Activated T-helper 17 cell treated with anti-CD3 and anti-CD28 coated beads, Interleukin-2, amount 50 U/mL, for 72 hours (primary cell): Measurements from ENCODE around the gene TSPAN14. TPM values are rescaled to one million over a fixed set of nuclear protein-coding genes. Genes with fewer than 3 reads are reported as not detected.

Source experiments
- ATAC-seq: fragments of 150-1000 bp; cut with Tn5 transposase; replicated peaks from 2 replicates; pipeline ENCODE4 v1.10.0; 2021; ENCODE audit warnings: mild to moderate bottlenecking, moderate library complexity
- H3K27ac Mint-ChIP-seq: one replicate; pipeline ENCODE4 v1.8.0; 2022; ENCODE audit warnings: mixed read lengths
- H3K27me3 Mint-ChIP-seq: one replicate; pipeline ENCODE4 v1.8.0; 2022; ENCODE audit warnings: mixed read lengths
- H3K36me3 Mint-ChIP-seq: one replicate; pipeline ENCODE4 v1.8.0; 2022; ENCODE audit warnings: low read depth, mild to moderate bottlenecking, mixed read lengths
- H3K4me1 Mint-ChIP-seq: one replicate; pipeline ENCODE4 v1.8.0; 2022; ENCODE audit warnings: mixed read lengths
- H3K4me3 Mint-ChIP-seq: one replicate; pipeline ENCODE4 v1.8.0; 2022; ENCODE audit warnings: mild to moderate bottlenecking, mixed read lengths
- H3K9me3 Mint-ChIP-seq: one replicate; pipeline ENCODE4 v1.8.0; 2022; ENCODE audit warnings: mixed read lengths
- total RNA-seq, 2 donors: library from RNA; stranded (reverse); gene quantifications; one replicate each; pipeline ENCODE4 v1.2.3, GENCODE V29; 2022

The TSPAN14 gene
- total RNA-seq, 2 donors from 2014 or later, result 61.9 to 64.5 TPM

DNA sequence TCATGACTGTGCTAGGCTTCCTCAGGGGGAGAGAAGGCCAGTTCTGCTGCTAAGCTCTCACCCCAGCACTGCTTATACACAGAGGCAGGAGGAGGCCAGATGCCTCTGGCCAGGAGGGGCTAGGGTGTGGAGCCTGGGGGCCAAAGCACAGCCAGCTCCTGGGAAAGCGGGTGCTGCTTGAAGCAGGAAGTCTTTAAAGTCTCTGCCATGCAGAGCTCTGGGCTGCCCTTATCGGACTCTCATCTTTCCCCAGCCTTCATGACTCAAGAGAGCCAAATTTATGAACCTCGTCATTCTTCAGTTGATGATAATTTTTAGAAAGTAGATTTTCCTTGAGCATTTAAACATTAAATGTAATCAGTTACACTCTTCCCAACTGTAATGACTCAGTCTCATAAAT is 11.2 kb upstream of the TSPAN14 start:
- no peak for ATAC-seq
- no peak overlapping the region for H3K27ac Mint-ChIP-seq
- H3K27me3 Mint-ChIP-seq, result peaks cover 2% of the 10 kb centered on the region
- H3K9me3 Mint-ChIP-seq, result no peaks in the 10 kb centered on the region
- H3K36me3 Mint-ChIP-seq, result no peaks in the 10 kb centered on the region
- H3K4me3 Mint-ChIP-seq, result no peak overlapping the region
- peaks cover 25% of the 10 kb centered on the region for H3K4me1 Mint-ChIP-seq

DNA sequence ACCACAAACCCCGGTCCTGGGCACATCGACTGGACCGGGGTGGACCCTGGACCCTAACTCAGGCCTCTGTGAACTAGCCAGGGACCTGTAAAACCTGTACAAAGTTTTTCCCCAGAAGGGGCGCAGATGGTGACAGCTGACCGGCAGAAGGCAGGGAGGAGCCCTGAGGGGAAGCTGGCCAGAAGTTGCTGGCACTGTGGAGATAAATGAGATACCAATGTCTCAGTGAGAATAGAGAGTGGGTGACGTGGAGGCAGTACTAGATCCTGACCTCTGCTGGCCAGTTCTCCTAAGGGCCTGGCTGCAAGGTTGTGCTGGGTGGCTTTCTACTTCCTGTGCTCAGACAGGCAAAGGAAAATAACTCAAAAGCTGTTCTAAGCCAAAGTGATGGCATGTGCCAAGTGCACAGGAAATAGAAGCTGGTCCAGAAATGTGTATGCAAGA is 10.6 kb upstream of the TSPAN14 start:
- no peaks in the 10 kb centered on the region for H3K27me3 Mint-ChIP-seq
- ATAC-seq, result peak; percentile 42
- H3K36me3 Mint-ChIP-seq, result no peaks in the 10 kb centered on the region
- H3K9me3 Mint-ChIP-seq, result no peaks in the 10 kb centered on the region
- H3K4me3 Mint-ChIP-seq, result no peak overlapping the region
- peaks cover 31% of the 10 kb centered on the region for H3K4me1 Mint-ChIP-seq
- peak overlapping the region; percentile 85 for H3K27ac Mint-ChIP-seq

DNA sequence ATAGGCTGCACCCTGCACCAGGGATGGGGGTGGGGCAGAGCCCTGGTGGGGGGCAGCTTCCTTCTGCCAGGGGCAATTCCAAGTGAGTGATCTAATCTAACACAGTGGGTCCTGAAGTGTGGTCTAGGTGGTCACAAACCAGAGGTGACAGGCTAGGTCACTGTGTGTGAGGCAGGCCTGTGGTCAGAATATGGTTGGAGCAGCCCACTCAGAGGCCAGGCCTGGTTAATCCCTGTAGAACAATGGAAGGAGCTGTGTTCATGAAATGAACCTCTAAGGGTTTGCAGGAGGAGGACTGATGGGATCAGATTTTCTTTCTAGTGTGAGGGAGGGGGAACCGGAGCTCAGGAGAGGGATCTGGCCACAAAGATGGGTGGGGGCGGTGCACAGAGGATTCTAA is 10.0 kb upstream of the TSPAN14 start:
- Mint-ChIP-seq H3K27me3 (no peaks in the 10 kb centered on the region), H3K27ac (peak overlapping the region; percentile 85), H3K36me3 (no peaks in the 10 kb centered on the region), H3K9me3 (no peaks in the 10 kb centered on the region), H3K4me3 (no peak overlapping the region), H3K4me1 (peaks cover 33% of the 10 kb centered on the region)
- no peak for ATAC-seq

DNA sequence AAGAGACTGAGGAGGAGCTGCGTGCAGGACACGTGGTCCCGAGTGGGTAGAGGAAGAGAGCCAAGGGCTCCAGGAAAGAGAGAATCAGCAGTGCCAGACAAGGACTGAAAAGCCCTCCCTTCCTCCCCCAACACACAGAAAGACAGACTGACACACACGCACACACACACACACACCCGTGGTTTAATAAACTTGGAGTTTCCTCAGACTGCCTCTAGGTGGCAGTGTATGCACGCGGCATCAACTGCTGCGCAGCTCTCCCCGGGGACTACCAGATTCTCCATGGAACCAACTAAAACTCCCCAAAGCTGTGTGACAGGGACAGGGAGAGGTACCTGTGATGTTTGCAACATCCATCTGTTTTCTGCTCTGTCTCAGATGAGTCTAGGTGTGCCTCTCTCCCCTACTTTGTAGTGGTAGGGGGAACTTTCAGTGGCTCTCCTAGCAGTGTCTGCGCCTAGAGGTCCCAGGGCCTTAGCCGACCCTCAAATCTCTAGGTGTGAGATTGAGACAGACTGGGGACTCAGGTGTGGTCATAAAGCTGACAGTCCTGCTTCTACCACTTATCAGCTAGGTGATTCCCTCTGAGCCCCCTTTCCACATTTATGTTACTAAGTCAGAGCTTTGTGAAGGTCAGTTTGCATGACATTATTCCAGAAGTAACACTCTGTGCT is 9.3 kb upstream of the TSPAN14 start:
- H3K27me3 Mint-ChIP-seq, result no peaks in the 10 kb centered on the region
- no peaks in the 10 kb centered on the region for H3K36me3 Mint-ChIP-seq
- peak; percentile 79 for ATAC-seq
- H3K4me3 Mint-ChIP-seq, result no peak overlapping the region
- H3K9me3 Mint-ChIP-seq, result no peaks in the 10 kb centered on the region
- peak overlapping the region; percentile 85 for H3K27ac Mint-ChIP-seq
- peaks cover 33% of the 10 kb centered on the region for H3K4me1 Mint-ChIP-seq

DNA sequence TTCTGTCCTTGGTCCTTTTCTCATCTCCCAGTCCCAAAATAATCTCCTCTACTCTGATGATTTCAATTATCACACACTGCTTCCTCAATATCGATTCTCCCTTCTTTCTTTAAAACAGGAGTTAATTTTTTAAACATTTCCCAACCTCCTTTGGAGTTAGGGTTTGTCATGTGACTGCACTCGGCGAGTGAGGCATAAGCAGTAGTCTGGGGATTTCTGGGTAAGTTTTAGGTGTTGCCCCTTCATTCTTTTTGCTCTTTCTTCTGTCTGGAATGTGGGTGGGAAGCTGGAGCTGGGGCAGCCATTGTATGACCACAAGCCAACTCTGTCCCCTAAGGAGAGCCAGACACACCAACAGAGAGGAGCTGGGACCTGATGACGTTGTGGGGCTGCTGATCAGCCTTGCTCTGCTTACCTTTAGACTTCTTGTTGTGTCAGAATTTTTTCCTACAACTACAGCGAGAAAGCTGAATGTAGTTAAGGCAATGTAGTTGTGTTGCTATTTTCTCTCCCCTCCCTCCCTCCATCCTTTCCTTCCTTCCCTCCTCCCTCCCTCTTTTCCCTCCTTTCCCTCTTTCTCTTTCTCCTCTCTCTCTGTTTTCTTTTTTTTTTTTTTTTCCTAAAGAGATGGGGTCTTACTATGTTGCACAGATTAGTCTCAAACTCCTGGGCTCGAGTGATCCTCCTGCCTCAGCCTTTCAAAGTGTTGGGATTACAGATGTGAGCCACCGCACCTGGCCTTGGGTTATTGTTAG is 6.5 kb upstream of the TSPAN14 start:
- Mint-ChIP-seq H3K27ac (peak overlapping the region; percentile 51), H3K27me3 (no peaks in the 10 kb centered on the region), H3K36me3 (no peaks in the 10 kb centered on the region), H3K9me3 (no peaks in the 10 kb centered on the region), H3K4me1 (peaks cover 33% of the 10 kb centered on the region), H3K4me3 (no peak overlapping the region)
- no peak for ATAC-seq

DNA sequence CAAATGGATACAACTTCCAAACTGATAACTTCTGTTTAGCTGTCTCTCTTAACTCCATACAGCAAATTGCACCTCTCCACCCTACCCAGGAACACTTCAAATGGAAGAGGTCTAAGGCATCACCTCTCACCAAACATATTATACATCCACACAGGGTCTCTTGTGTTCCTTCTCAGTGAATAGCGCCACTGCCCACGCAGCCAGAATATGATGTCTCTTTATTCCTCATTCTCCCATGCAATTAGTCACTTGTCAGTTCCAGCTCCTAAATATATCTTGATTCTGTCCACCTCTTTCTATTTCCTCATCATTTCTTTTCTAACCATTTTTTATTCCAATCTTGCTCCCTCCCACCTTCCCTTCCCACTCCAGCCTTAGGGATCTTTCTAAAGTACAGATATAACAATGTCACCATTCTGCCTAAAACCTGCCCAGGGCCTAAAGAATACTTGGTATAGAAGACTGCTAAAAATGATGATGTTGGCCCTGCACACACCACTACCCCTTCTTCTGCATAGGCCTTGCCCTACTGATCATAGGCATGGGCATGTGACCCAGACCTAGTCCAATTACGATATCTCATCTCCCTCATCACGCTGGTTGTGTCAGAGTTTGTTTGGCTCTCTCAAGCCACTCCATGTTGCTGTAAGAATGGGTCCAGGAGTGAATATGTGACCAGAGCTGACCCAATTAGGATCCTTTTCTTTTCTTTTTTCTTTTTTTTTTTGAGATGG is 5.7 kb upstream of the TSPAN14 start:
- Mint-ChIP-seq H3K9me3 (no peaks in the 10 kb centered on the region), H3K27me3 (no peaks in the 10 kb centered on the region), H3K4me3 (peak overlapping the region; percentile 38), H3K36me3 (no peaks in the 10 kb centered on the region), H3K4me1 (peaks cover 33% of the 10 kb centered on the region), H3K27ac (peak overlapping the region; percentile 51)
- no peak for ATAC-seq

DNA sequence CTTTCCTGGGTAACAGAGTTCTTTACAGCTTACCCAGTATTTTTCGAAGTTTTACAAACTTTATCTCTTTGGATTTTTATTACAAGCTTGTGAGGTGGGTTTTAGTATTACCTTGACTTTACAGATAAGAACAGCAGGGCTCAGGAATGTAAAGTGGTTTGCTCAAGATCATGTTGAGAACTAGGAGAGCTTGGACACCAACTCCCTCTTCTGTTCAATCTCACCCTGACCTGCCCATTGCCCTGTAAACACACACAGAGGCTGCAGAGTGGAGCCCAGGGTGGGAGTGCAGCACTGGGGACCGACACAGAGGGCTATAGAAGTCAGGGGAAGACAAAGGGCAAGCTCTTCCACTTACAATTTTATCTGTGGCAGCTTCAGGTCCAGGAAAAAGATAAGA is 4.6 kb upstream of the TSPAN14 start:
- Mint-ChIP-seq H3K27ac (peak overlapping the region; percentile 29), H3K27me3 (no peaks in the 10 kb centered on the region)

DNA sequence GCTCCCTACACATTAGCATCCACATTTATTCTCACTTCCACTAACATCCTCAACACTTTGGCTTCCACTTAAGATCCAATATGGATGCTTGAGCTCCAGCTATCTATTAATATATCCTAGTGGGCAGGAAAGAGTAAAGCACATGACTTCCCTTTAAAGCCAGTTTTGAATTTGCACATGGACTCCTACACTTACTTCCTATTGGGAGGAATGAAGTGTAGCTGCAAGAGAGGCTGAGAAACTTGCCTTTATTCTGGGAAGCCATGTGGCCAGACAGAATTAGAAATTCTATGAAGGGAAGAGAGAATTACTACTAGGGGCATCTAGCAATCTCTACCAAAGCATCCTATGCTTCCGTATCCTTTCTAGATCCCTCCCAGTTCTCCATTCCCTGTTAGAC is 3.0 kb upstream of the TSPAN14 start:
- no peak for ATAC-seq
- Mint-ChIP-seq H3K27ac (no peak overlapping the region), H3K4me1 (peaks cover 23% of the 10 kb centered on the region)

More for the DNA sequence above, 4.6 kb upstream of the TSPAN14 start:
- ATAC-seq, result no peak
- H3K4me1 Mint-ChIP-seq, result peaks cover 26% of the 10 kb centered on the region
- H3K36me3 Mint-ChIP-seq, result no peaks in the 10 kb centered on the region
- peak overlapping the region; percentile 38 for H3K4me3 Mint-ChIP-seq
- no peaks in the 10 kb centered on the region for H3K9me3 Mint-ChIP-seq

DNA sequence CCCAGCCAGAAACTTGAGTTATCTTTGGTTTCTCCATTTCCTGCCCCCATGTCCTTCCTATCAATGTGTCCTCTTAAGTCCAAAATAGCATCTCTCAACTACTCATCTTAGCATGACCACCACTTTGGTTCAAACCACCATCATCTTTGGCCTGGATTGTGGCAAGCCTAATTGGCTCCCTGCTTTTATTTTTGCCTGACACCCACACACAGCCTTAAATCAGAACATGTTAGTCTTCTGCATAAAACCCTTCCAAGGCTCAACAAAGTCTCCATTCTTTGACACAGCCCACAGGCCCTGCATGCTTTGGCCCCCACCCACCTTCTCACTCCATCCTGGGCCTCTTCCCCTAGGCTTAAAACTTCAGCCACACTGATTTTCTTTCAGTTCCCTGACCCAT is 2.0 kb upstream of the TSPAN14 start:
- Mint-ChIP-seq H3K4me1 (peaks cover 18% of the 10 kb centered on the region), H3K27ac (no peak overlapping the region), H3K27me3 (no peaks in the 10 kb centered on the region), H3K9me3 (no peaks in the 10 kb centered on the region), H3K4me3 (no peak overlapping the region), H3K36me3 (peaks cover 23% of the 10 kb centered on the region)
- no peak for ATAC-seq

More for the DNA sequence above, 3.0 kb upstream of the TSPAN14 start:
- Mint-ChIP-seq H3K27me3 (no peaks in the 10 kb centered on the region), H3K9me3 (no peaks in the 10 kb centered on the region), H3K4me3 (no peak overlapping the region), H3K36me3 (peaks cover 14% of the 10 kb centered on the region)

DNA sequence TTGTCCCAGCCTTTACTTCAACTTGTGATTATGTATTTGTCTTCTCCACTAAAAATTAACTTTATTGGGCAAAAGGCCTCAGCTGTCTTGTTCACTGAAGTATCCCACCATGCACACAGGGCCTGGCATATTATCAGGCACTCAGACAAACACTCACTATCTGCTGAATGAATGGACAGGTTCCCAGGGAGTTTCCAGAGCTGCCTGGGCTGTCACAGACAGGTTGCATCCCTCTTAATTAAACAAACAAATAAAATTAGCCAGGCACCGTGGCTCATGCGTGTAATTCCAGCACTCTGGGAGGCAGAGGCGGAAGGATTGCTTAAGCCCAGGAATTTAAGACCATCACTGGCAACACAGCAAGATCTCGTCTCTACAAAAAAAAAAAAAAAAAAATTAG is 1.5 kb upstream of the TSPAN14 start:
- Mint-ChIP-seq H3K4me3 (no peak overlapping the region), H3K36me3 (peaks cover 28% of the 10 kb centered on the region), H3K4me1 (peaks cover 18% of the 10 kb centered on the region), H3K27me3 (no peaks in the 10 kb centered on the region), H3K9me3 (no peaks in the 10 kb centered on the region), H3K27ac (no peak overlapping the region)
- no peak for ATAC-seq

DNA sequence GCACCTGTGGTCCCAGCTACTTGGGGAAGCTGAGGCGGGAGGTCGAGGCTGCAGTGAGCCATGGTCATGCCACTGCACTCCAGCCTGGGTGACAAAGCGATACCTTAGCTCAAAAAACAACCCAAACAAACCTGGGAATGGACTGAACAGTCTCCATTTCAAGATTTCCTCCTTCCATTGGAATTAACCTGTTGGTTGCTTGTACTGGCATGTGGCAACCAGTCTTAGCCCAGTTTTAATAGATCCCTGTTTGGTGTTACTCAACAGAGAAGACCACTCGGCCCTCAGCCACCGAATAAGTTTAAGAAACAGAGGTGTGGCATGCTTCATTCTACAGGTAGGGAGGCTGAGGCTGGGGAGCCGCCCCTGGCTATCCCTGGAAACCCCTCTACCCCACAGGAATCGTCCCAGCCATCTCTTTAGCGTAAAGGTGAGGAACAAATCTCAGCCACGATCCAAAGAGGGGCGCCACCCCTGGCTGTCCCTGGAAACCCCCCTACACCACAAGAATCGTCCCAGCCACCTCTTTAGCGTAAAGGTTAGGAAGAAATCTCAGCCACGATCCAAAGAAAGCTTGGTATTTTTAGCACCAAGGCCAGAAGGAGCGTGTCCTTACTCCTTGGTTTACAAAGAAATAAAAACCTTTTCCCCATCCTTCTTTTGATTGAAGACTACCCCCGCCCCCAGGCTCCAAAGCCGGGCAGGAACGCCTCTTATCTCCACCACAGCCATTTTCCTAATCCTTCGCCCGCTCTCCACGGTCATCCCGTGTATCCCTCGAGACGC is 861 bp upstream of the TSPAN14 start:
- Mint-ChIP-seq H3K9me3 (no peaks in the 10 kb centered on the region), H3K36me3 (peaks cover 34% of the 10 kb centered on the region), H3K4me1 (peaks cover 20% of the 10 kb centered on the region), H3K4me3 (no peak overlapping the region), H3K27ac (peak overlapping the region; percentile 81), H3K27me3 (no peaks in the 10 kb centered on the region)
- ATAC-seq, result no peak

DNA sequence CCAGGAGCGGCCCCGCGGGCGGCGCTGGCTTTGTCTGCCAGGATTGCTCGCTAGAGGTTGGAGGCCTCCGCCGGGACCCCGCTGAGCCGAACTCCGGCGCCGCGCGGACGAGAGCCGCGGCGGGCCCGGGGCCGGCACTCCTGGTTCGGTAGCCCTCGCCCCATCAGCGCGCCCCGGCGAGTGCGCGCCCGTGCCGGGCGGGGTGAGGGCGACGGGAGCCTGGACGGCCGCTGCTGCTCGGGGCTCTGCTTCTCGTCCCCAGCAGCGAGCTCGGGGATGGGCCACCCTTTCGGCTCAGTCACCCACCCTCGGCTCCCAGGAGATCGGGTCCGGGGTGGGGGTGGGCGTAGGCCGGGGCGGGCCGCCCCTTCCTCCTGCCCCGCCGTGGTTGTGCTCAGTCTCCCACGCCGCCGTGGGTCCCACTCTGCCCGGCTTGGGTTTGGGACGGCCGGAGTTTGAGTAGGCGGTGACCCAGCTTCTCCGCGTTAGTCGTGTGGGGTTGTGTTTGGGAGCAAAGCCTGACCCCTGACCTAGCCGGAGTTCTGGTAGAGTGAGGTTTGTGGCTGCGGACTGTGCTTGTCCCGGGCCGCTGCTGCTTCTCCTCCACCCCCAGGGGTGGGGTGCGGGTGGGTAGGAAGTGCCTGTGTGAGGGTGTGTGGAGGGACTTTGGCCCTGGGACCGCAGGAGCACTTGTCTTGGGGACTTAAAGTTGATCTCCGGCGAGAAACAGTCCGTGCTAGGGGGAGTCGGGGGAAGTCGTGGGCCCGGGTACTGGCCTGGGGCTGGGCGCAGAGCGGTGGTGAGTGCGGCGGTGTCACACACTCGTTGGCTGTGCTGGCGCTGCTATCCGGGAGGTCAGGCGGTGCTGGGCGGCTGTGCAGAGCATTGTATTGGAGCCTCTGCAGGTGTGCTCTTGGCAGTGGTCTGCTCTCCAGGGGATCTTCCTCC is 677 bp downstream of the TSPAN14 start:
- Mint-ChIP-seq H3K27me3 (no peaks in the 10 kb centered on the region), H3K9me3 (no peaks in the 10 kb centered on the region), H3K4me3 (peak overlapping the region; percentile 91), H3K4me1 (peaks cover 28% of the 10 kb centered on the region), H3K36me3 (peaks cover 49% of the 10 kb centered on the region), H3K27ac (peak overlapping the region; percentile 89)
- peak; percentile 14 for ATAC-seq
